ENCODE results near the gene THSD4. TPM values are rescaled to one million over a fixed set of nuclear protein-coding genes. Genes with fewer than 3 reads are reported as not detected.

The THSD4 gene
- total RNA-seq, 1 donor from 2014 or later = 80.7 TPM

DNA sequence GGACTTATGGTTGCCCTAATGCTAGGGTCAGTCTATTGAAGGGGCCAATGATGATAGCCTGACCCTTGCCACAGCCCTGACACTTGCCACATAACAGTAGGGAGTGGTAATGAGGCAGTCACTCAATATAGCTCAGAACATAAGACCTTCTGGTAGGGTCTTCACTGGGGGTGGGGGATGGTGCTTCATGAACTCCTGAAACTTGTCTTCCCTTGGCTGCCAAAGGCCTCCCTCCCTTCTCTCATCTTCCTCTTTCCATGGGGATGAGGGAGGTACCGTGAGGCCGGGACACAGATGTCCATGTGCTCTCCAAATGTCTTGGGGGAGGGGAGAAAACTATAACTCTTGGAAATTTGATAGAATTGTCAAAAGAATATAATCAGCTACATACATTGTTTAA is 21.1 kb upstream of the THSD4 start:
- intact Hi-C loops (cut with micrococcal nuclease) = no loop called here
- DNase-seq (no peak), ATAC-seq (no peak)

DNA sequence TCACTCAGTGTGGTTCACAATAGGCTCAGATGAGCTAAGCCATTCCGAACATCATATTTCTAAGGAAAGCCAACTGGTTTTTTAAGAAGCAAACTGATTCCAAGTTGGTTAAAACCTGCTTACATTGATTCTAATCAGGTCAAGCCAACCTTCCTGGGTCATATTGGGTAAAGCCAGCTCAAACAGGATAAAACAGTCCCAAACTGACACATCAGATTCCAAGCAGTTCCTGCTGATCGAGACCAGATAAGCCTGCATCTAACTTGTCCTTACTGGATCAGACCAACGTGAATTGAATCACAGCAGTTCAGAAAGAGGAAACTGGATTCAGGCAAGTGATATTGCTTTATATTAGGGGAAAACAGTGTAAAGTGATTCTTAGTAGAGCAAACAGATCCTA is 18.6 kb upstream of the THSD4 start:
- intact Hi-C loops (cut with micrococcal nuclease) = no loop called here
- no peak for DNase-seq
- ATAC-seq = no peak

DNA sequence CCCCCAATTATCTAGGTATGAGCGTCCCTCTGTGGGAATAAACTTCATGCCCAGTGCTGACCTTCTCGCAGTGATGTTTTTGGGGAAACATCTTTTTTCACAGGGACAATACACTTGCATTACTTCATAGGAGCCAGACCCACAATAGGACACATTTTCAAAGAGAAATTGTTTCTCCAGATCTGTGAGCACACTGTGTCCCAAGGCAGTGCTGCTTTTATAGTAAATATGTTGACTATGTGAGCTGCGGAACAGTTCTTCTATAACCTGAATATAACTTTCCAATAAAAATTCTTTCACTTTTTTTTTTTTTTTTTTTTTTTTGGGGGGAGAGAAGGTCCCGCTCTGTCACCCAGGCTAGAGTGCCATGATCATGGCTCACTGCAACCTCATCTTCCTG is 17.4 kb upstream of the THSD4 start:
- ATAC-seq (no peak), DNase-seq (no peak)
- intact Hi-C loops (cut with micrococcal nuclease) = no loop called here

DNA sequence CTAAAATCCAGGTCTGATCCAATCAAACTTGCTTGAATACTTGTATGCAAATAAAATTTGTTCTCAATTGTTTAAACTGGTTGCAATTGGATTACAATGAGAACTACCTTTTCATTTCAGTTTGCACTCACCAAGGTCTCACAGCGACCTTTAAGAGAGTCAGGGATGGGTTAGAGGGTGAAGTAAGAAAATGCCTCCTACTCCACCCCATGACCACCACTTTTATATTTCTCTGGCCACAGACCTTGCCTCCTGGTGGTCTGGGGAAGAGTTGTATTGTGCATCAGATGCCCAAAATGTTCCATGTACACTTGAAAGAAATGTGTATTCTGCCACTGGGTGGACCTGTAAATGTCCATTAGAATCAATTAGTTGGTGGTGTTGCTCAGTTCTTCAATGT is 16.4 kb upstream of the THSD4 start:
- intact Hi-C loops (cut with micrococcal nuclease) = no loop called here
- no peak for ATAC-seq

DNA sequence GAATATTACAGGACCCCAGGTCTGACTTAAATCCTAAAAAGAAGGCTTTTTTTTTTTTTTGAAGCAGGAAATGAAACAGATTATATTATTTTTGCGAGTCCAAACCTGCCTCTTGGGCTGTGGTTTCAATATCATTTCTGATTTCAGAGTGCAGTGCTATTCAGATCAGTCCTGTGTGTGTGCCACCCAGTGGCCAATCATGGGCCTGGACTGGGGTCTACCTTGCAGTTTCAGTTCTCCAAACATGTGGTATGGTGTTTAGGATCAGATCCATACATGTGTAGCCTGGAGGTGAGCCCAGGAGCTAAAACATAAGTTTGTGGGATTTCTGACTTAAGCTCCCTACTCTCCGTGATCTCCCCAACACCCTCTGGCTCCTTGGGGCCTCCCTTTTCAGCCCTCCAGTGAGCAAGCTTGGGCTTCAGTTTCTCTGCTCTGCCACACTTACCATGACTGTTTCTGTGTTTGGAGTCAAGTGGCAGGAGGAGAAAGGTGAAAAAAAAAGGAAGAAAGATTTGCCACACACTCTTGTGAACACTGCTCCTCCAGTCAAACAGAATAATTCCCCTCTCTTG is 12.1 kb upstream of the THSD4 start:
- ATAC-seq = peak; percentile 72
- intact Hi-C loops (cut with micrococcal nuclease) = no loop called here
- peak; percentile 61 for DNase-seq

More for the DNA sequence above, 16.4 kb upstream of the THSD4 start:
- DNase-seq = no peak

DNA sequence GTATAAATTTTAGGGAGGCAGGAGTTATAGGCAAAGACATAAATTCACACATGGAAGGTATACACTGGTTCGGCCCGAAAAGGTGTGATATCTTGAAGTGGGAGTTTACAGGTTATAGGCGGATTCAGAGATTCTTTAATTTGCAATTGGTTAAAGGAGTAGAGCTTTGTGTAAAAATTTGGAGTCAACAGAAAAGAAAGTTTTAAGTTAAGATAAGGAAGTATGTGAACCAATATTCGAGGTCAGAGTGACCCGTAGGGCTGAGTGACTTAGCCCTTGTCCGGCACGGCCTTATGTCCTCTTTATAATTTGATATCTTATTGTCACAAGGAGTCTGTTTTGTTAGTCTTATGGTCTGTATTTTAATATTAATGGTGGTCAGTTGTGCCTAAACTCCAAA is 10.6 kb upstream of the THSD4 start:
- DNase-seq (no peak), ATAC-seq (no peak)
- intact Hi-C loops (cut with micrococcal nuclease) = no loop called here

DNA sequence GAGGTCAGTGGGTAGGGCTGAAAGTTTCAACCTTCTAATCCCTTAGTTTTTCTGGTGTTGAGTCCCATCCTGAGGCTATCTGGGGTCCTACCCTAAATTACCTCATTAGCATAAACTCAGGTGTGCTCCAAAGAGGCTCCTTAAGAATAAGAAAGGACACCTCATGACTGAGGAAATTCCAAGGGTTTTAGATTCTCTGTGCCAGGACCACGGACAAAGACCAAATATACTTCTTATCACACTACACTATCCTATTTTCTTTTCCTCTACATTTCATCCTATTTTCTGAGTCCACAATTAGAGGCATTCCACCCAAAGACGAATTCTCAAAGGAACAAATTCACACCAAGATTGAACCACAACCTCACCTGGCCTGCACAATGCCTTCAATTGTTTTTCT is 9.8 kb upstream of the THSD4 start:
- DNase-seq (no peak), ATAC-seq (no peak)
- intact Hi-C loops (cut with micrococcal nuclease) = no loop called here

DNA sequence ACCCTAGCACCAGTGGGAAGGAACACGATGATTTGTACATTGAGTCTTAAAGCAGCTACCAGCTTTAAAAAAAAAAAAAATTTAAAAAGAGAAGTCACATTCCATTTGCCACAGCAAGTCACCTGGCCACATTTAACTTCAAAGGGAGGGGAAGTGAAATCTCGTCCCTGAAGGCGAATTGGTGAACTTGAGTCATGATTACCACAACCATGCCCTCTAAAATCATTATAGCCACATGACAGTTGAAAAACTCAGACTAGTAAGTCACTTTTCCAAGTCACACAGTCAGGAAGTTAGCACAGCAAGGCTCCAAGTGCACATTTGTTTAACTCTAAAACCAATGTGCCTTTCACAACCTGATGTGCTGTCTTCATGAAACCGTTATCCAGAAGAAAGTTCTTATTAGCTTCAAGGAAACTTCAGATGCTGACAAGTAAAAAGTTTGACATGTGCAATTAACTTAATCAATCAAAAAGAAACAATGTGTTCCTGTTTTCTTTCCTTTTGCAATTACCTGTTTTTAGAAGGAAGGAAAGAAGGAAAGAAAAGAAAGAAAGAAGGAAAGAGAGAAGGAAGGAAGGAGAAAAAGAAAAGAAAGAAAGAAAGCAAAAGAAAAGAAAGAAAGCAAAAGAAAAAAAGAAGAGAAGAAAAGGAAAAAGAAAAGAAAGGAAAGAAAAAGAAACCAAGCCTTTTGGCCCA is 8.3 kb upstream of the THSD4 start:
- ATAC-seq (no peak), DNase-seq (no peak)
- intact Hi-C loops (cut with micrococcal nuclease) = no loop called here

DNA sequence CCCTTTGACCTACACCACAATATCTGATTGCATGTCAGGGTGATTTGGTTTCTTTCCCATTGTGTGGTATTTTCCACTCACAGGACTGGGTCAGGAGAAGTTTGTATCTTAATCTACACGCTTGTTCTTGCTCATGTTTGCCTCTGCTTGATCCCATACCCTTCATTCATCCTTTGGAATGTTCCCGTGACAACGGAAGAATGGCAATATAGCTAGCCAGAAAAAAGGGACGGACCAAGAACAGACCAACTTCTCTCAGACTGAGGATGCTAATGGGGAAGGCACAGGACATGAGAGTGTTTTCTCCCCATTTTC is 7.8 kb upstream of the THSD4 start:
- ATAC-seq (no peak), DNase-seq (no peak)
- intact Hi-C loops (cut with micrococcal nuclease) = no loop called here

DNA sequence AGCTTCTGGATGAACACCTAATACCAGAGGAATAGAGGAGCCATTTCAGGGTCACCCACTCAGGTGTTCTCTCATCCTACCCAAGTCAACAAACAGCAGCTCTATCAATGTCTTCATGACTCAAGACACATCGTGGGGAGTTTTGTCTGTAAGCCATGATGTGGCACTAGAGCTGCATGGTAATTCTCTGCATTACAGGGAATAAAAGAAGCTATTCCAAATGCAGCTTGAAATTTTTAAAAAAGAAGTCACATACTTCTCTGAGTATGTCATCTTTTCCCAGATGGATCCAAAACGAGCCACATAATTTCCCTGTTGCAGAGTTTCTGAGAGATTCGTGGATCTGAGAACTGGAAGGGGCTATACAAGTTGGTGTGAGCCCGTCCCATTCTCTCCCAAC is 6.1 kb upstream of the THSD4 start:
- intact Hi-C loops (cut with micrococcal nuclease) = no loop called here
- DNase-seq (no peak), ATAC-seq (no peak)

DNA sequence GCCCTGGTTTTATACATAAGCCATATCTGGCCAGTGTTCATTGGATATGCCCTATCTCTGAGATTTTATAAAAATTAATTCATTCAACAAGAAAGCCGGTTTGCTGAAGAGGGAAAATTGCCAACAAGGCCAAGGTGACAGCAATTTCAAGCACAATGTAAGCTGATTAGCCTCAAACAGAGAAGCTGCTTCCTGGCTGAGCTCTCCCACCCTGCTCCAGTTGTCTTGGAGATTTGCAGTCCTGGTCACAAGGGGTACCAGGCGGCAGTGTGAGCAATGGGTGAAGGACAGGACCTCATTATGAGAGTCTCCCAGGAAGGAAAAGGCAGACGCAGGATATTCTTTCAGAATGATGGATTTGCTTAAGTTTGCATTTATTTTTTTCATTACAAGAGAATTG is 5.4 kb upstream of the THSD4 start:
- ATAC-seq = no peak
- no peak for DNase-seq
- intact Hi-C loops (cut with micrococcal nuclease) = loop anchor here (5.0 kb wide), 1 partner anchor 332 kb away; no protein-coding TSS in a partner anchor

DNA sequence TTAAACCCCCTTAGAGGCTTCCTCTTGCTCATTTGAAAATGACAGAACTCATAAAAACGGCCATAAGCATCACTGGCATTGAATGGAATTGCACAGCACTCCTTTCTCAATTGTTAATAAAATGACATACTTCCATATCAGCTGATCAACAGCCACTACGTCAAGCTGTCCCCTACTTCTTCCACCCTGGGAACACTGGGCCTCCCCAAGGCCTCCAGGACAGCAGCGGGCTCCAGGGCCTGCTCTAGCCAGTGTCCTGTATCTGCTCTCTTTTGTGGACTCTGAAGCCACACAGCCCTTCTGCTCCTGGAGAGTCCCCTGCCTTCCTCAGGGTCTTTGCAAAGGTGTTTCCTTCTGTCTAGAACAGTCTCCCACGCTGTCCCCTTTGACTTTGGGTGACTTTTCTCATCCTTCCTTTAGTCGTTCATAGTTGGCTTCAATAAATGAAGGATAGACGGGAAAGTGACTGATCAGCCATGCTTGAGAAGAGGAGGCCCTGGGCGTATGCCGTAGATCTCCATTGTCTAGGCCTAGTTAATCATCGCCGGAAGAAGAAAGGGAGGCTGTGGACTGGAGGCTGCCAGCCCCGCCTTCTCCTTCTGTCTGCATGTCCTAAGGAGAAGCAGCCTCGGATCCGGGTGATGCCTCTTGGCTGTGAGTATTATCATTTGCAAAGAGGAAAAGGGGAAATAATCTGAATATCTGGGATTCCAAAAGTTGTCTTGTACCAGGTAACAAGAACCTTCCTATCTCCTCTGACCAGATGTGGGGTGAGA is 4.7 kb upstream of the THSD4 start:
- intact Hi-C loops (cut with micrococcal nuclease) = loop anchor here (5.0 kb wide), 1 partner anchor 332 kb away; no protein-coding TSS in a partner anchor
- DNase-seq = no peak
- ATAC-seq = no peak

DNA sequence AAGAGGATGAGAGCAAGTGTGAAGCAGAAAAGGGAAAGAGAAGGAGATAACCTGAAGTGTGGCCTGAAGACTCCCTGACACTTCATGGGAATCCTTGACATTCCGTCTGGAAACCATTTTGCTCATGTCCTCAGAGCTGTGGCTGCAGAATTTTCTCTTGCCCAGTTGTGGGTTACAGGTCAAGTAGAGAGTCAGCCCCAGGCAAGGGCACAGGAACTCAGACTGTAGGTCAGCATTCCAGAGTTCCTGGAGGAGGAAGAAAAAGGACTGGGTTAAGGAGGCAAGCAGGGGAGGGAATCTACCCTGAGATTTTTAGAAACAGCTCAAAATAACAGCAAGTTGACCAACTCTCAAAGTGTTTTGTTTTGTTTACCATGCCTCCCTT is 4.1 kb upstream of the THSD4 start:
- intact Hi-C loops (cut with micrococcal nuclease) = loop anchor here (5.0 kb wide), 1 partner anchor 331 kb away; no protein-coding TSS in a partner anchor
- DNase-seq = no peak
- no peak for ATAC-seq

DNA sequence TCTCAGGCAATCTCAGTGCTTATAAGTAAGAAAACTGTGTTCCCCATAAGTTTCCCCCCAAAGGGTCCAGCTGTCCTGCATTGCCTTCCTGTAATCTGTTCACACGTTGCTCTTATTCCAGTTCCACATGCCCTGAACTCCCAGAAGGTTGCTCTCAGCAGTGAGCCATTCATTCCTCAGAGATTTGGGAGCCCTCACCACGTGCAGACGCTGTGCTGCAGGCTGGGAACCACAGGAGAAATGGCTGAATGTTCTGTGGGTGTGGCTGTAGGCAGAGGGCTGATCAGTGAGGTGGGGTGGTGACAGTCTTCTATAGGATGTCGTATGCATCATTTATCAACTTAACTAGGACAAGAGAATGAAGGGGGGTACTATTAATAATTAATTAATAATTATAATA is 3.3 kb upstream of the THSD4 start:
- no peak for DNase-seq
- no peak for ATAC-seq
- intact Hi-C loops (cut with micrococcal nuclease) = loop anchor here (5.0 kb wide), 1 partner anchor 330 kb away; no protein-coding TSS in a partner anchor

DNA sequence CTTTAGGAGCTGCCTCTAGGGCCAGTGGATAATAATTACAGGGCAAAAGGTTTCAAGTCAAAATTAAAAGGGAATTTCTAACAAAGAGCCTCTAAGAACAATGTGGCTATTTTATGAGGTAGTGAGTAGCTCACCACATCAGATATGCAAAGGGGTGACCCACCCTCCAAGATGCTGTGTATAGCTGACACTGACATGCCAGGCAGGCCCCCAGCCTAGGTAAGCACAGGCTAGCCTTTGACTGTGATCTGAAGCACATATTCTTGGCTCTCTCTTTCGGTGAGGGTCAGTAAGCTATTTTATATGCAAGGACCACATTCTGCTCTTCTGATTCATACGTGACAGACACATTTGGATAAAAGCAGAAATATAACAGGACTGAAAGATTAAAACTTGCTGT is 2.8 kb upstream of the THSD4 start:
- ATAC-seq = no peak
- no peak for DNase-seq
- intact Hi-C loops (cut with micrococcal nuclease) = loop anchor here (5.0 kb wide), 1 partner anchor 330 kb away; no protein-coding TSS in a partner anchor

DNA sequence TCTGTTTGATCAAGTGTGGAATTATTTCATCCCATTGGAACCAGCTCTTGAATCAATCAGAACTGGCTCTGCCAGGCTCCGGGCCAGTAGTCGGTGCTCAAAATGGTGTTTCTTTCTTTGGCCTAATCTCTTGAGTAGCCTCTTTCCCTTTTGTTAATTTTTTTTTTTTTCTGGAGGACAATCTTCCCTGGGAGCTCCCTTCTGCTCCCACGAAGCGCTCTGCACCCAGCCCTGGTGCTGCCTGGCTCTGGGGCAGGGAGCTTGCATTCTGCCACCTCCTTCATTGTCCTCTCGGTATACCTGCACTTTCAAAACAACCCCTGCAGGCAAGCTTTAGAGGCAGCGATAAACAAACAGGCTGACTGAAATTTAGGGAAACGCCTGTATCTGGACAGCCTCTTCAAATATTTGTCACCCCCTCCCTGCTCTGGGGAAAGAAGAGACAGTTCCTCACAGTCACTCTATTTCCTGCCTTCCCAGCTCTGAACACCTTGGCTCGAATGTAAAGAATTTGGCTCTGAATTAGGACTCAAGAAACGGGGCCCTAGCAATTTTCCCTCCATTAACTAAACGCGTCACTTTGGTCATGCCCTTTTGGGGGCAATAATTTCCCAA is 1.1 kb upstream of the THSD4 start:
- no peak for DNase-seq
- intact Hi-C loops (cut with micrococcal nuclease) = loop anchor here (5.0 kb wide), 1 partner anchor 328 kb away; no protein-coding TSS in a partner anchor
- ATAC-seq = no peak

DNA sequence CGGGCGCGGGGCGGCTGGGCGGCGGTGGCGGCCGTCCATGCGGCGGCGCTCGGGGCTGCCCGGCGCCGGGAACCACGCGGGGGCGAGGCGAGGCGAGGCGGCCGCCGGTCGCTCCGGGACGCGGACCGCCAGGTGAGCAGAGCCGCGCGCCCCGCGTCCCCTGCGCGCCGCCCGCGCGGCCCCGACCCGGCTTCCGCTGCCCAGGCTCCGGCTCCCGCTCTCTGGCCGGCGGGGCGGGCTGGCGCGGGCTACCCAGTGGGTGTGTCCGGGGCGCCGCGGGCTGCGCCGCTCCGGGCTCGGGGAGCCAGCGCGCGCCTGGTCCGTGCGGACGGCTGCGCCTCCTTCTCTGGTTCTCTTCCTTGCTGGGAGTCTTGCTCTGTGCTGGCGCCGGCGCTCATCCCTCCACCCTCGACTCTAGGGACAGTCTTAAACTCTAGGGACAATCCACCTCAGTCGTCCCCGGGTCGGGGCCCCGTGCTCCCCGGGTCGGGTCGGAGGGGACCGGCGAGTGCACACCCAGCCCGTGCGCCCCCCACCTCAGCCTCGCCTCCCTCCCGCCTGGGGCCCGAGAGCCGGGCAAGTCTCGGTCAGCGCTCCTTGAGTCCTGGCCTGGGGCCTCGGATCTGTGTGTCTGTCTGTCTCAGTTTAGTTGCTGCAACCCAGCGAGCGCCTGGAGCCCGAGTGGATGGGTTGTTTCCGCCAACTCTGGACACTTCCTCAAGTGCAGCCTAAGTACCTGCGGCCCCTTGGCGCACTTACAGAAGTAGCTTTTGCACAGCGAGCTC is 488 bp downstream of the THSD4 start:
- peak; percentile 66 for ATAC-seq
- intact Hi-C loops (cut with micrococcal nuclease) = no loop called here
- DNase-seq = peak; percentile 78

DNA sequence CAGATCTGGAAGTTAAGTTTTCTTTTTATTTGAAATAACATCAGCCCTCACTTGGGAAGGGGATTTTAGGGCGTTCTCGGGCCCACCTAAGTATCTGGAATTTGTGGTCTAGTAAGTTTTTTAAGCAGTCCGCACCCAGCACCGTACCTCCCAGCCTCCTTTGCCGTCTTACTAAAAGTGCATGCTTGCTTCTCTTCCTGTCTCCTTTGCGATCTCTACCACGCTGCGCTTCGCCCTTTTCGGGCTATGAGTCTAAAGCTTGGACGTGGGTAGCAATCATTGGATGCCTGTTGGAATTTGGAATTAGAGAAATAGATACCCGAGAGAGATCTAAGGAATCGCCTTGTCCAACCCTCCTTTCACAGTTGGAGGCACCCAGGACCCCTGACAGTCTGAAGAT is 1.1 kb downstream of the THSD4 start:
- peak; percentile 35 for ATAC-seq
- intact Hi-C loops (cut with micrococcal nuclease) = no loop called here
- DNase-seq = no peak

DNA sequence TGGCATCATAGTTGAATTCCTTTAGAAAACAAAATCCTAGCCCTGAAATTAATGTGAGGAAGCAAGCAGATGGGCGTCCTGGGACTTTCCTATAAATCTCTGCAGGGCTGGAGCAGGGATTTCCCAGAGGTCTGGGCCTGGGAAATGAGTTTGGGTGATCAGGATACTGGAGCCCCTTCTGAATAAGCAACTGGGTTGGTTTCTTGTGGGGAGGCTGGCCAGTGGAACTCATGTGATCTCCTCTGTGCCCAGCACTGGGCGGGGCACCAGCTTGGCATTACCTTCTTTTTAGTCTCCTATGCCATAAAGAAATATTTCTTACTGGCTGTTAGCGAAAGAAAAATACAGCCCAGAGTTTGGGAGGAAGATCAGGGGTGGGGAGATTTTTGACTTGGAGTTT is 1.7 kb downstream of the THSD4 start:
- intact Hi-C loops (cut with micrococcal nuclease) = no loop called here
- peak; percentile 74 for ATAC-seq
- peak; percentile 73 for DNase-seq

All from left ventricle myocardium superior (tissue), 1 donor.